Neural cell (in vitro differentiated cells): ENCODE measurements around the gene PARP3. TPM values are rescaled to one million over a fixed set of nuclear protein-coding genes. Genes with fewer than 3 reads are reported as not detected.
A peak's percentile ranks its signal among the peaks of the same experiment; 100 is the strongest.

Source experiments
- H2AFZ ChIP-seq: fragments of 200-600, 300-800 bp; sonication (generic), shearing (Covaris generic); 2 replicates; pipeline ENCODE4 v1.6.0; 2014; ENCODE audit warnings: low read depth, mild to moderate bottlenecking, antibody characterized with exemption, low read length, moderate library complexity
- H3F3A ChIP-seq: fragments of 200-600 bp; shearing (Covaris generic); 2 replicates; pipeline ENCODE4 v1.6.1; 2016; ENCODE audit warnings: mild to moderate bottlenecking, moderate library complexity, mixed read lengths, antibody characterized with exemption, low read length; ENCODE audit not compliant: insufficient read depth, poor library complexity, severe bottlenecking
- H3K27ac ChIP-seq: fragments of 200-600, 300-800 bp; sonication (generic), shearing (Covaris generic); 2 replicates; pipeline ENCODE4 v1.5.1; 2014; ENCODE audit warnings: mild to moderate bottlenecking, low read length, moderate library complexity
- H3K27me3 ChIP-seq: fragments of 300-800, 200-600 bp; sonication (generic), shearing (Covaris generic); 2 replicates; pipeline ENCODE4 v1.6.0; 2014; ENCODE audit warnings: mild to moderate bottlenecking, low read depth, low read length, moderate library complexity; ENCODE audit not compliant: insufficient read depth
- H3K36me3 ChIP-seq: fragments of 300-800, 200-600 bp; sonication (generic), shearing (Covaris generic); 2 replicates; pipeline ENCODE4 v1.5.1; 2014; ENCODE audit warnings: mild to moderate bottlenecking, antibody characterized with exemption, low read length, moderate library complexity; ENCODE audit not compliant: insufficient read depth
- H3K4me2 ChIP-seq: fragments of 300-800, 200-600 bp; sonication (generic), shearing (Covaris generic); 2 replicates; pipeline ENCODE4 v1.6.0; 2014; ENCODE audit warnings: mild to moderate bottlenecking, low read length
- H3K4me3 ChIP-seq: fragments of 300-800, 200-600 bp; sonication (generic), shearing (Covaris generic); 2 replicates; pipeline ENCODE4 v1.5.1; 2014; ENCODE audit warnings: mild to moderate bottlenecking, low read length, moderate library complexity
- H3K79me2 ChIP-seq: fragments of 200-600 bp; shearing (Covaris generic); replicated peaks from 2 replicates; pipeline ENCODE4 v1.6.0; 2014; ENCODE audit warnings: mild to moderate bottlenecking, low read length, moderate library complexity; ENCODE audit not compliant: insufficient read depth
- H3K9ac ChIP-seq: fragments of 300-800, 200-600 bp; sonication (generic), shearing (Covaris generic); 2 replicates; pipeline ENCODE4 v1.6.1; 2016; ENCODE audit warnings: mild to moderate bottlenecking, low read length, mixed read lengths
- H3K9me2 ChIP-seq: fragments of 200-600 bp; shearing (Covaris generic); 2 replicates; pipeline ENCODE4 v1.6.1; 2016; ENCODE audit warnings: mild to moderate bottlenecking, low read length, mixed read lengths; ENCODE audit not compliant: insufficient read depth
- H3K9me3 ChIP-seq: fragments of 200-600, 300-800 bp; sonication (generic), shearing (Covaris generic); 2 replicates; pipeline ENCODE4 v1.6.1; 2016; ENCODE audit warnings: mild to moderate bottlenecking, mixed run types, low read length, moderate library complexity, mixed read lengths
- H4K20me1 ChIP-seq: fragments of 200-600 bp; shearing (Covaris generic); 2 replicates; pipeline ENCODE4 v1.6.1; 2016; ENCODE audit warnings: mild to moderate bottlenecking, mixed run types; ENCODE audit not compliant: insufficient read depth
- CTCF ChIP-seq: fragments of 450-650 bp; IDR thresholded peaks from 2 replicates; pipeline ENCODE4 v1.5.1; 2014; ENCODE audit warnings: antibody characterized with exemption, mild to moderate bottlenecking, moderate library complexity; ENCODE audit not compliant: poor library complexity, severe bottlenecking
- EP300 ChIP-seq: fragments of 450-650 bp; conservative IDR thresholded peaks from 2 replicates; pipeline ENCODE4 v1.6.1; 2014; ENCODE audit warnings: antibody characterized with exemption, mild to moderate bottlenecking, moderate library complexity; ENCODE audit not compliant: poor library complexity, severe bottlenecking
- EZH2 ChIP-seq: fragments of 200-600, 300-800 bp; shearing (Covaris generic), sonication (generic); IDR thresholded peaks from 2 replicates; pipeline ENCODE4 v1.6.1; 2014; ENCODE audit warnings: antibody characterized with exemption, low read length, borderline replicate concordance, mild to moderate bottlenecking; ENCODE audit not compliant: insufficient read depth, poor library complexity, severe bottlenecking
- MXI1 ChIP-seq: fragments of 450-650 bp; conservative IDR thresholded peaks from 2 replicates; pipeline ENCODE4 v1.6.1; 2014; ENCODE audit warnings: antibody characterized with exemption, mild to moderate bottlenecking; ENCODE audit not compliant: poor library complexity, severe bottlenecking
- POLR2AphosphoS5 ChIP-seq: IDR thresholded peaks from 2 replicates; pipeline ENCODE4 v1.6.1; 2012
- RAD21 ChIP-seq: fragments of 450-650 bp; conservative IDR thresholded peaks from 2 replicates; pipeline ENCODE4 v1.6.1; 2014; ENCODE audit warnings: antibody characterized with exemption, mild to moderate bottlenecking, moderate library complexity
- REST ChIP-seq: IDR thresholded peaks from 2 replicates; pipeline ENCODE4 v1.6.1; 2012; ENCODE audit warnings: borderline replicate concordance
- SMC3 ChIP-seq: fragments of 450-650 bp; conservative IDR thresholded peaks from 2 replicates; pipeline ENCODE4 v1.6.1; 2014; ENCODE audit warnings: antibody characterized with exemption, mild to moderate bottlenecking, moderate library complexity; ENCODE audit not compliant: poor library complexity
- TAF1 ChIP-seq: IDR thresholded peaks from 2 replicates; pipeline ENCODE4 v1.6.1; 2012; ENCODE audit warnings: low read depth
- polyA plus RNA-seq: library from polyadenylated mRNA; depleted of rRNA; stranded (reverse); fragments of >200 nt; gene quantifications from 2 replicates; pipeline ENCODE4 v1.2.3, GENCODE V29; 2014

The PARP3 gene
- polyA plus RNA-seq, 1 donor from 2014 or later = 5.3 TPM

GRCh38 chr3:51955893-51956770 lies 14.0 kb downstream of the PARP3 start:
- no peak overlapping the region for H3K4me2 ChIP-seq
- peak; percentile 37 for TF ChIP-seq CTCF
- no peak for TF ChIP-seq RAD21

GRCh38 chr3:51957520-51958205 lies 15.5 kb downstream of the PARP3 start:
- H3K4me3 ChIP-seq = no peak overlapping the region
- H2AFZ ChIP-seq = no peak overlapping the region
- no peaks in the 10 kb centered on the region for H3K79me2 ChIP-seq
- no peak overlapping the region for H3K27ac ChIP-seq
- H3K36me3 ChIP-seq = no peaks in the 10 kb centered on the region
- no peak overlapping the region for H3K9ac ChIP-seq
- H3K9me3 ChIP-seq = no peaks in the 10 kb centered on the region
- H3K27me3 ChIP-seq = peaks cover 14% of the 10 kb centered on the region
- H4K20me1 ChIP-seq = no peaks in the 10 kb centered on the region
- H3F3A ChIP-seq = no peaks in the 10 kb centered on the region
- H3K4me2 ChIP-seq = no peak overlapping the region
- TF ChIP-seq EP300 (no peak), POLR2AphosphoS5 (no peak), SMC3 (no peak), MXI1 (no peak), REST (no peak), EZH2 (no peak), CTCF (no peak), RAD21 (no peak), TAF1 (no peak)
- no peaks in the 10 kb centered on the region for H3K9me2 ChIP-seq

More at GRCh38 chr3:51955893-51956770, 14.0 kb downstream of the PARP3 start:
- Histone ChIP-seq H2AFZ (no peak overlapping the region), H3K4me3 (no peak overlapping the region), H4K20me1 (no peaks in the 10 kb centered on the region), H3K79me2 (no peaks in the 10 kb centered on the region), H3K9ac (no peak overlapping the region), H3K27ac (no peak overlapping the region), H3F3A (no peaks in the 10 kb centered on the region), H3K27me3 (peaks cover 14% of the 10 kb centered on the region), H3K36me3 (no peaks in the 10 kb centered on the region), H3K9me2 (no peaks in the 10 kb centered on the region), H3K9me3 (no peaks in the 10 kb centered on the region)
